D341Med (cell line): ENCODE results near the gene LAD1.

Experiments
- DNase-seq: peaks from one replicate; pipeline ENCODE4 v3.0.0; 2012; ENCODE audit warnings: low spot score

Gene LAD1

DNA sequence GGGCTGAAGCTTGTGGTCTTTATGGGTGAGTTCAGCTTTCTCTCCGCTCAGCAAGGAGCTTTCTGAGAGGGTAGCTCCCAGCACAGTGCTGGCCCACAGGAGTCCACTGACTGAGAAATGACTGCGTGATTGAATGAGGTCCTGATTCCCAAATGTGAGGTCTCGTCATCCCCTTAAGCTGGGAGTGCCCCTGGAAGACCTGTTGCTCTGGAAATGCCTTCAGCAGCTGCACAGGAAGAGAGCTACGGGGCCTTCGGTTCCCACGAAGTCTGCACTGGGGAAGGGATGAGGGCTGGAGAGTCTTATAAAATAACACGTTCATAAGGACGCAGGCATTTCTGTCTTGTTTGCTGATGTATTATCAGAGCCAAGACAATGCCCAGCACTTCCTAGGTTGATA lies 35.7 kb downstream of the LAD1 start:
- DNase-seq, result no peak

DNA sequence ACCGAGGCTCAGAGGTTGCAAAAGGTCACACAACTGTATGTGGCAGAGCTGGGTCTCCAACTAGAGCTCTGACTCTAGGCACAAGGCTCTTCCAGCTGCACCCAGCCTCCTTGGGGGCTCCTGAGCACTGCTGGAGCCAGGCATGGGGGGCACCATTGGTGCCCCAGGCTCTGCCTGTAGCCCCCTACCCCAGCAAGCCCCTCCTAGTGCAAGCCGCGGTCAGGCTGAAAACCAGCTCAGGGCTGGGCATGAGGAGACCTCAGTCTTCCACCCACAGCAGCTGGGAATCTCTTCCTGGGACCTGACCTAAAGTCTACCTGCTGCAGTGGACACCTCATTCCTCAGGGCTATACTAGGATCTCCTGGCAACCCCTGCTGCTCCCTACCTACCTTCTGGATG lies 36.2 kb downstream of the LAD1 start:
- DNase-seq, result no peak

GRCh38 chr1:201361652-201362504 lies 37.2 kb downstream of the LAD1 start:
- DNase-seq, result peak; percentile 93

GRCh38 chr1:201360901-201361651 lies 38.0 kb downstream of the LAD1 start:
- DNase-seq, result no peak

GRCh38 chr1:201360486-201360885 lies 38.6 kb downstream of the LAD1 start:
- no peak for DNase-seq

- DNase-seq, result no peak
Measured at GRCh38 chr1:201359873-201360210, 39.3 kb downstream of the LAD1 start.

DNA sequence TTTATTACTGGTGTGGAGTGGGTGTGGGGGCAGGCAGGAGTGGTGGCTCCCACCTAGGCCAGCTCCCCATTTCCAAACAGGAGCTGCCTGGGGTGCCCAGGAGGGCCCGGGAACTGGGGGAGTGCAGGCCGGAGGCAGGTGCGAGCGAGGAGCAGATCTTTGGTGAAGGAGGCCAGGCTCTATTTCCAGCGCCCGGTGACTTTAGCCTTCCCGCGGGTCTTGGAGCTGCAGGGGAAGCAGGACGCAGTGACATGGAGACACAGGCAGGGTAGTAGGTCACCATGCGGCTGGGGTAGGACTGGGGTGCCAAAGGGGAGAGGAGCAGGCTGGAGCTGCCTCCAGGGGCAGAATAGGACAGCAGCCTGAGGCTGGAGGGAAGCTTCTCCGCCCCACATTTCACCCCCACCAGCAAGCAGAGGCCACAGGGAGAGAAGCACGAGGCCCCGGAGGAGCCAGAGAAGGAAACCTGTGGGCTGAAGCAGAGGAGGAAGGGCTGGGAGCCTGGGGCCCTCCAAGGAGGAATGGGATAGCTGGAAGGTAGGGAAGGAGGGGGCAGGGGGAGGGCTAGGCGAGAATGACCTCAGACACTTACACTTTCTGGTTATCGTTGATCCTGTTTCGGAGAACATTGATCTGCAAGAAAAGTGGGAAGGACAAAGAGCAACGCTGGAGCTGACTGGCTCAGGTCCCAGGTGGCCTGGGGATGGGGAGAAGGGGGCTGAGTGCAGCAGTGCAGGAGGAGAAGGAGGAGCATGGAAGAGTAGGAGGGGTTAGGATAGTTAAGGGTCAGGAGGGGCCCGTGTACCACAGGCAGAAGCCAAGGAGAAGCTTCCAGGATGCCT lies 39.9 kb downstream of the LAD1 start:
- DNase-seq, result no peak

DNA sequence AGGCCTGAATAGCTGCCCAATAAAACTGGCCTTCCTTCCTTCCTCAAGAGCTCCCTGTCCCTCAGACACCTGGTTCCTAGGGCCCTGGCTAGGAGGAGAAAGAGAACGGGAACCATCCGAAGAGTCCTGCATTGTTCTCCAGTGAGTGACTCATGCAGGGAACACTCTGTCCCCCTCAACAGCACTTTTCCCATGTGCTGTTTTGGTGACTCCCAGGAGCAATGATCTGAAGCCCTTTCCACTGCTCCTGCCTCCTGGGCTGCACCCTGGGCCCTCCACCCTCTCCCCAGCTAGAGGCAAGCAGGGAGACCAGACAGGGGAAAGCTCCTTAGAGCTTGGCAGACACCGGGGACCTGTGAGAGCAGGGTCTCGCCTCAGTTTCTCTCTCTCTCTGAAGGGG lies 40.5 kb downstream of the LAD1 start:
- DNase-seq, result no peak

DNA sequence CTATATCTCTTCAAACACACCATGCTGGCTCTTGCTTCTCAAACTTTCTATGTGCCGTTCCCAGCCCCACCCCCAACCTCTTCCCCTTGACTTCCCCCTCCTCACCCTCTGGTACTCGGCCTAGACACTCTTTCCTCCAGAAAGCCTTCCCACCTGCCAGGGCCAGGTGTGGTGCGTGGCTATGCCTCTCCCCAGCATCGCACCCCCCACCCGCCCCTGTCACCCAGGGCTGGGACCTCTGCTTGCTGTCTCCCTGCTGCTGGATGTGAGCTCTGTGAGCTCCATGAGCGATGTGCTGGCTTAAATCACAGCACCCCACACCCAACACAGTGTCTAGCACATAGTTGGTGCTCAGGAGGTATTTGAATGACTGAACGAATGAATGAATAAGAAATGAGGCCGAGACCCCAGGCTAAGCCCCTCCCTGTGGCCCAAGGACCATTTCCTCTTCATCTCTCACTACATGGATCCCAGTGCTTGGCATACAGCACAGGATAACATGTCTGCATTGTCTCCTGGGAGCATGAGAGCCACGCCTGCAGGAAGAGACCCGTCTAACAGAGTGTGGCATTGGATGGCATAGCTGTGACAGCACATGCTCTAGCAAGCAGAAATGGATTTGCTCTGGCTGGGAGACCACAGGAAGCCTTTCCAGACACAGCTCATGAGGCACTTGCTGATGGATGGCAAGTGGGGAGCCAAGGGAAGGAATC lies 41.3 kb downstream of the LAD1 start:
- no peak for DNase-seq

GRCh38 chr1:201357211-201357610 lies 41.9 kb downstream of the LAD1 start:
- no peak for DNase-seq

DNA sequence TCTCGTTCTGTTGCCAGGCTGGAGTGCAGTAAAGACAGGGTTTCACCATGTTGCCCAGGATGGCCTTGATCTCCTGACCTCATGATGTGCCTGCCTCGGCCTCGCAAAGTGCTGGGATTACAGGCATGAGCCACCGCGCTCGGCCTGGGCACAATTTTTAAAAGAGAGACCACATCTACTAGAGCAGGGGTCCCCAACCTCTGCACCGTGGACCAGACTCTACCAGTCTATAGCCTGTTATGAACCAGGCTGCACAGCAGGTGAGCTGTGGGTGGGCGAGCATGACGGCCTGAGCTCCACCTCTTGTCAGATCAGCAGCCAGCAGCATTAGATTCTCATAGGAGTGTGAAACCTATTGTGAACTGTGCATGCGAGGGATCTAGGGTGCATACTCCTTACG lies 42.4 kb downstream of the LAD1 start:
- DNase-seq, result no peak

DNA sequence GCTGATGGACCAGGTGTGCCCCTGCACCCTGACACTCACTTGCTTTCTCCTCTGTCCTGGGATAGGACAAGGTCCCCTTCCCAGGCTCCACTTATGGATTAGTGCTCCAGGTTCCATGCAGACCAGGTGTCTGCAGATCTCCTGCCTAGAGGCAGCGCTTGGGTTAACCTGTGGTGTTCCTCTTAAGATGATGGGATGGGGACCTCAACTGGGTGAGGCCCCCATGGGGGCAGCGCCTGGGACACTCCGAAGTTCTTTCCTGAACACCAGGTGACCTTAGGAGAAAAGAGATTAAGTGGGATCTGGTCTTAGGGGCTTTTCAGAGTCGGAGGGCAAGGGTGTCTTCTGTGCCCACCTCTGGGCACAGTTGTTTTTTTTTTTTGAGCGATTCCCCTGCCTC lies 42.9 kb downstream of the LAD1 start:
- no peak for DNase-seq

- no peak for DNase-seq
Measured at GRCh38 chr1:201355471-201355870, 43.7 kb downstream of the LAD1 start.

DNA sequence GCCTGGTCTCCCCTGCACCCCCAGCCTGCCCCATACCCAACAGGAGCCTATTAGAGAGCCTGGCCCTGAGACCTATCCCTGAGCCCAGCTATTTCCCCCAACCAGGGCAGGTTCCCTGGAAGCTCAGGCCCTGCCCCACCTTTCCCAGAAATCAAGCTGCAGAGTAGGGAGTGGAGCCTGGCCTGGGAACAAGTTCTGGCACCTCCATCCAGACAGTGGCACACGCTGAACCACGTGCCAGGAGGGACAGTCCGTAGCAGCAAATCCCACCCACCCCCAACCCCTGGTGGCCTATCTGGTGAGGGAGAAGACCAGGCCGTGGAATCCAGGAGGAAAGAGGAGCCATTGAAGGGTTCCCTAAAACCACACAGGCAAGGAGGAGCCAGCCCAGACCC lies 44.2 kb downstream of the LAD1 start:
- DNase-seq, result no peak

DNA sequence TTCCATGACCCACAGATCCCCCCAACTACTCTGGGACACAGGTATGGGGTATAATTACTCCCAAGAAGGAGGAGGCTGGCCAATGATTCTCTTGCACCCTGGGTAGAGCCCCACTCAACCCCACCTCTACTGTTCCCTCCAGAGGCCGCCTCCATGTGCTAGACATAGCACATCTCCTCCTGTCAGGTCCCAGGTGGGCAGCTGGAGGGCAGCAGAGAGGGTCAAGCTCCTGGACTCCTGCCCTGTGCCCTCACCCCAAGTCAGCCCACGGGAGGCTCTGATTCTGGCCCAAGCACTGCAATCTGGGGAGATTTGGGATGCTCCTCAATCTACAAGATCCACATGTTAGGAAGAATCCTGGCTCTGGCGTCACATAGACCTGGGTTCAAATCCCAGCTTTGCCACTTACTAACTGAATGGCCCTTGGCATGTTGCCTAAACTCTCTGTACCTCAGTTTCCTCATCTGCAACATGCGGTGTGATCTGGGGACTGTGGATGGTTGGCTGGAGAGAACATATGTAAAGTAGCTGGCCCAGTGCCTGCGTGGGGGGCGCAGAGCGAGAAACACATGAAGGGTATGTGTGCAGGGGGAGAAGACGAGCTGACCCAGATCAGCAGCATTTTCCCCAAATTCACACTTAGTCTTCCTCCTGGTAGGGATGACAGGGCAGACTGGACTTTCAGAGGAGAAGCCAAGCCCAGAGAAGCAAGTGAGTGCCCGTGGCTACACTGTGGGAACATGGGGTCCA lies 44.8 kb downstream of the LAD1 start:
- DNase-seq, result no peak

DNA sequence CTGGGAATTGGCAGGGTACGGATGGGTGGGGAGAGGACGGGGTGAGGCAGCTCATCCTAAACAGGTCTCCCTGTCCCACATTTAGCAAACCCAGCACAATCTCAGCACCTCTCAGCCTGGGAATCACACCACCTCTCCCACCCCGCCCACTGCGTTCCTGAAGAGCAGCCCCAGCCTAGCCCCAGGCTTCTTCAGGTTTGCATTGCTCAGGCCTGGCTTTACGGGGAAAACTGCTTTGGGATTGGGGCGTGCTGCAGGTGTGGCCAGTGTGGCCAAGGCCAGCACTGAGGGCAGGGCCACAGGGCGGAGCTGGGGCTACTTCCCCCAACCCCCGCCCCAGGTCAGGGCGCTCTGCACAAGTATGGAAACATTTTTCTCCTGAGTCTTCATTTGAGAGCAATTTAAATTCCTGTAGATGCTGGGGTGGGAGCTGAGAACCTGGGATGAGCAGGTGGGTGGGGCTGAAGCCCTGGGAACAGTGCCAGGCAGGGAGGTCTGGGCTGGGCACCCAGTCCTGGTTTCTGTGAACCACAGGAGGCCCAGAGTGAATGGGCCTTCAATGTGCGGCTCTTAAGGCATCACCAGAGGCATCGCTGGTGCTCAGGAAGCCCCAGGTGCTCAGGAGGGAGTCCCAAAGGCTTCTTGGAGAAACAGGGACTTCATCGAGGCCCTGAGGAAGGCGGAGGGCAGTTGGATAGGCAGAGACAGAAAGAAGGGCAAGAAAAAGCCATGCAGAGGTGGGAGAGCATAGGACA lies 45.8 kb downstream of the LAD1 start:
- no peak for DNase-seq

DNA sequence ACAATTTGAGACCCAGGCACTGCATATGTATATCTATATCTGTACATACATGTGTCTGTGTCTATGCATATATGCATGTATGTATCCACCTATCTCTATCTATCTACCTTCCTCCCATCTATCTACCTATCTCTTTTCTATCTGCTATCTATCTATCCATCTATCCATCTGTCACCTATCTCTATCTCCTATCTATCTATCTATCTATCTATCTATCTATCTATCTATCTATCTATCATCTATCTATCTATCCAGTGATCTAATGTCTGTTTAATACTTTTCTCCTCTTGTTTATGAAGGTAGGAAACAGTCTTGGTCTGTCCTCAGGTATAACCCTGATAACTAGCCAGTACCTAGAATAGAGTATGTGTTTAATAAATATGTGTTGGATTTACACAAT lies 47.5 kb downstream of the LAD1 start:
- DNase-seq, result no peak

DNA sequence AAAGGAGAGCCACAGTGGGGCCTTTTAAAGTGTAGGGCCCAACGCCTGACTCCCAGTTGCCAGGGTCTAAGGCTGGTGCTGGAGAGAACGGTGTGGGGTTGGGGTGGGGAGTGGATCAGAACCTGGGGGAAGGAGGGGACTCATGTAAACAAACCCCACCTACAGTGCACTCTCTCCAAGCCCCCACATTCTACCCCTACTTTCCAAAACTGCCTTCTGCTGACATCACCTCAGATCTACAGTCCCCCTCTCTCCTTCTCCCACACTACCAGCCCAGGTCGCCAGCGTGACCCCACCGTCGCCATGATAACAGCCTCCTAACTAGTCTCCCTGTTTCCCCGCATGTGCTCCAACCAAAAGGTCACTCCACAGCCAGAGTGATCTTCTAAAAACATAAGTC lies 48.2 kb downstream of the LAD1 start:
- no peak for DNase-seq

- DNase-seq, result no peak
Measured at GRCh38 chr1:201350361-201350725, 48.8 kb downstream of the LAD1 start.

DNA sequence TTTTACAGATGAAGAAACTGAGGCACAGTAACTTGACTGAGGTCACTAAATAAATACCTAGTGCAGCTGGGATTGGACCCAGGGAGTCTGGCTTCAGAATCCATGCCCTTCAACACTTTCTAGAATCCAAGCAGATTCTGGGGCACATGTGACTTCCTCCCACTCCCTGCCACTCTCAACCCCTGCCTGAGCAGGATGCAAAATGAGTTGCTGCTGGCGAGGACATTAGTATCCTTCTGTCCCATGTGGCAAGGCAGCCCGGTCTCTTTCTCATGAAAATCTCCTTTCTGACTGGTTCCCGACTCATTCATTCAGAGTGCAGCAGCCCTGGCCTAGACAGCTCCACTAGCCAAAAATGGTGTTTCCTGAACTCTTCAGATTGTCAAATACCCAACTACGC lies 50.0 kb downstream of the LAD1 start:
- DNase-seq, result no peak

DNA sequence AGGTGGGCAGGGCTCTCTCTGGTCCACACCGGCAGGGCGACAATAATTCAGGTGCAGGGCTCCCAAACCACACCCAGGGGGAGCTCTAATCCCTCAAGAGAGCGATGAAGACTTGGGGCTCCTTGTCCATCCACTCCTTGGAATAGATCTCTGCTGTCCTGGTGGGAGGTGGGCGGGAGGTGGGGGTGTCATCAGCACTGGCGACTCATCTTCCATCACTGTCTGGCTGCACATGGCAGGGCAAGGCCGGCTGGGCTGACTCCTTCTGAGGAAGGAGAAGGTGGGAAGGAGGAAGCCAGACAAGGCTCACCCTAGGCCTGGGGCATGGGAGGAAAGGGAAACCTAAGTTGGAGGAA lies 50.9 kb downstream of the LAD1 start:
- peak; percentile 86 for DNase-seq
